ENCODE data around the gene AXIN2. TPM values are rescaled to one million over a fixed set of nuclear protein-coding genes. Genes with fewer than 3 reads are reported as not detected.

Gene AXIN2
- polyA plus RNA-seq, 3 donors = 0.10 TPM; not detected in 2

DNA sequence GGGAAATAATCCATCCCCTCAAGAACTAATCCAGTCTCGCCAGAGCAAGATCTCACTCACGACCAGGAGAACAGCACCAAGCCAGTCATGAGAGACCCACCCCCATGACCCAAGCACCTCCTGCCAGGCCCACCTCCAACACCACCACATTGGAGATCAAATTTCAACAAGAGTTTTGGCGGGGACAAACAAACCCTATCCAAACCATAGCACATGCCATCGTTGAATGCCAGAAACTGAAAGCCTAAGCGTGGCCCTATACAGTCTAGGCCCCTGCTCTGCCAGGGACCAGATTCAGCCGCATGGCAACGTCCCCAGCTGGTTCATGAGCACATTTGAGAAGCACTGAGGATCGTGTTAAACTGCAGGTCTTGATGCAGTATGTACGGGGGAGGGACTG lies 57.3 kb downstream of the AXIN2 start:
- no peak overlapping the region for H3K4me3 Mint-ChIP-seq
- Histone ChIP-seq H3K4me3 (replicated peaks in 1 of 3; ENCODE audit: low read depth in 2 of 3, low read length in 3 of 3) (no peak overlapping the region), H3K79me2 (ENCODE audit: insufficient read depth, low read length) (no peaks in the 10 kb centered on the region), H3K4me2 (replicated peaks; ENCODE audit: extremely low read depth, low read length, poor library complexity, severe bottlenecking) (no peak overlapping the region), H3K27ac (ENCODE audit: low read depth in 1 of 2, low read length in 2 of 2) (no peak overlapping the region), H3K9me3 (replicated peaks in 1 of 2; ENCODE audit: control insufficient read depth in 1 of 2, insufficient read depth in 1 of 2, low read length in 2 of 2) (no peaks in the 10 kb centered on the region), H2AFZ (ENCODE audit: insufficient read depth, low read depth, low read length, poor library complexity, severe bottlenecking) (no peak overlapping the region), H3K27me3 (ENCODE audit: control insufficient read depth in 2 of 2, insufficient read depth in 2 of 2, low read length in 2 of 2) (no peaks in the 10 kb centered on the region), H3K9ac (ENCODE audit: insufficient read depth, low read length, poor library complexity, severe bottlenecking) (no peak overlapping the region), H3K36me3 (replicated peaks in 1 of 2; ENCODE audit: control insufficient read depth in 1 of 2, insufficient read depth in 2 of 2, low read length in 2 of 2) (no peaks in the 10 kb centered on the region), H4K20me1 (ENCODE audit: insufficient read depth, low read length) (no peaks in the 10 kb centered on the region), H3K4me1 (ENCODE audit: control insufficient read depth in 1 of 2, insufficient read depth in 2 of 2, low read length in 2 of 2) (no peaks in the 10 kb centered on the region)
- peaks cover 2 to 15% (median 6%) of the 10 kb centered on the region in 7 donors for H3K9me3 Mint-ChIP-seq
- H3K27me3 Mint-ChIP-seq (ENCODE audit: low read depth in 3 of 3) = peaks cover 2 to 13% (median 11%) of the 10 kb centered on the region in 3 donors
- no peak overlapping the region for H3K27ac Mint-ChIP-seq
- no peak for DNase-seq
- no peaks in the 10 kb centered on the region for H3K36me3 Mint-ChIP-seq
- WGBS (ENCODE audit: insufficient coverage) = 83% methylated on average over 9 of the region's 9 CpGs
- intact Hi-C loops (cut with micrococcal nuclease) = no loop called here
- H3K4me1 Mint-ChIP-seq = no peaks in the 10 kb centered on the region
- TF ChIP-seq, protein P1, sequence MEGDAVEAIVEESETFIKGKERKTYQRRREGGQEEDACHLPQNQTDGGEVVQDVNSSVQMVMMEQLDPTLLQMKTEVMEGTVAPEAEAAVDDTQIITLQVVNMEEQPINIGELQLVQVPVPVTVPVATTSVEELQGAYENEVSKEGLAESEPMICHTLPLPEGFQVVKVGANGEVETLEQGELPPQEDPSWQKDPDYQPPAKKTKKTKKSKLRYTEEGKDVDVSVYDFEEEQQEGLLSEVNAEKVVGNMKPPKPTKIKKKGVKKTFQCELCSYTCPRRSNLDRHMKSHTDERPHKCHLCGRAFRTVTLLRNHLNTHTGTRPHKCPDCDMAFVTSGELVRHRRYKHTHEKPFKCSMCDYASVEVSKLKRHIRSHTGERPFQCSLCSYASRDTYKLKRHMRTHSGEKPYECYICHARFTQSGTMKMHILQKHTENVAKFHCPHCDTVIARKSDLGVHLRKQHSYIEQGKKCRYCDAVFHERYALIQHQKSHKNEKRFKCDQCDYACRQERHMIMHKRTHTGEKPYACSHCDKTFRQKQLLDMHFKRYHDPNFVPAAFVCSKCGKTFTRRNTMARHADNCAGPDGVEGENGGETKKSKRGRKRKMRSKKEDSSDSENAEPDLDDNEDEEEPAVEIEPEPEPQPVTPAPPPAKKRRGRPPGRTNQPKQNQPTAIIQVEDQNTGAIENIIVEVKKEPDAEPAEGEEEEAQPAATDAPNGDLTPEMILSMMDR (IDR thresholded peaks at IDR 0.05) = no peak

DNA sequence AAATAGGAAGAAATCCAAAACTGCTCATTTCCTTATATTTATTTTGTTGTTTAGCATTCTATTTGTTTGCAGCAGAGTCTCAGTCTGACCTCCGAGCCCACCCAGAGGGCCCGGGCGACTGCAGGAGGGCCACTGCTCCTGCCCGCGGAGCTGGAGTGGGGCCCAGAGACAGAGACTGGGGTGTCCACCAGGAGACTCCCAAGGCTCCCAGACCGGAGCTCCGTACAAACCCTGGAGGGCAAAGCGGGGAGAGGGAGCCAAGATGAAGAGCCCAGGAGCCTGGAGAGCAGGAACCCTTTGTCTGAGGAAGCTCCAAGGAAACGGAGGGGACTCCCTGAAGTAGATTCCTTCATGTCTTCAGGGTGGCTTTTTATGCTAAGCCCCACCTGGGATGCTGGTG lies 57.9 kb downstream of the AXIN2 start:
- H3K9ac ChIP-seq (ENCODE audit: insufficient read depth, low read length, poor library complexity, severe bottlenecking) = no peak overlapping the region
- TF ChIP-seq, protein P1 (IDR thresholded peaks at IDR 0.05) = no peak
- no peak for DNase-seq
- no peaks in the 10 kb centered on the region for H3K4me1 Mint-ChIP-seq
- 91% methylated on average over 9 of the region's 9 CpGs for WGBS (ENCODE audit: insufficient coverage)
- no peaks in the 10 kb centered on the region for H3K79me2 ChIP-seq (ENCODE audit: insufficient read depth, low read length)
- H3K27ac ChIP-seq (ENCODE audit: low read depth in 1 of 2, low read length in 2 of 2) = no peak overlapping the region
- intact Hi-C loops (cut with micrococcal nuclease) = no loop called here
- no peak overlapping the region for H3K27ac Mint-ChIP-seq
- no peak overlapping the region for H3K4me2 ChIP-seq (replicated peaks; ENCODE audit: extremely low read depth, low read length, poor library complexity, severe bottlenecking)
- no peaks in the 10 kb centered on the region for H4K20me1 ChIP-seq (ENCODE audit: insufficient read depth, low read length)
- no peaks in the 10 kb centered on the region for H3K4me1 ChIP-seq (ENCODE audit: control insufficient read depth in 1 of 2, insufficient read depth in 2 of 2, low read length in 2 of 2)
- H3K4me3 ChIP-seq (replicated peaks in 1 of 3; ENCODE audit: low read depth in 2 of 3, low read length in 3 of 3) = no peak overlapping the region
- H3K27me3 Mint-ChIP-seq (ENCODE audit: low read depth in 3 of 3) = peaks cover 2 to 16% (median 11%) of the 10 kb centered on the region in 3 donors
- H2AFZ ChIP-seq (ENCODE audit: insufficient read depth, low read depth, low read length, poor library complexity, severe bottlenecking) = no peak overlapping the region
- peaks cover 2 to 15% (median 5%) of the 10 kb centered on the region in 7 donors for H3K9me3 Mint-ChIP-seq
- no peak overlapping the region for H3K4me3 Mint-ChIP-seq
- H3K9me3 ChIP-seq (replicated peaks in 1 of 2; ENCODE audit: control insufficient read depth in 1 of 2, insufficient read depth in 1 of 2, low read length in 2 of 2) = no peaks in the 10 kb centered on the region
- no peaks in the 10 kb centered on the region for H3K36me3 Mint-ChIP-seq
- H3K36me3 ChIP-seq (replicated peaks in 1 of 2; ENCODE audit: control insufficient read depth in 1 of 2, insufficient read depth in 2 of 2, low read length in 2 of 2) = no peaks in the 10 kb centered on the region
- H3K27me3 ChIP-seq (ENCODE audit: control insufficient read depth in 2 of 2, insufficient read depth in 2 of 2, low read length in 2 of 2) = no peaks in the 10 kb centered on the region
